ELF-1 (cell line): ENCODE data around the gene ZNF554.
"Not testable (repeated sequence)": the region's sequence is repeated elsewhere in the genome, so short reads cannot be mapped to it uniquely, and the experiment has no call there.

Source experiments
- DNase-seq: peaks from one replicate; pipeline ENCODE4 v3.0.0-alpha.2; 2016; ENCODE audit warnings: low read depth, low spot score

ZNF554 gene

GRCh38 chr19:2790557-2791271 lies 29.0 kb upstream of the ZNF554 start:
- no peak for DNase-seq

GRCh38 chr19:2791440-2791839 lies 28.2 kb upstream of the ZNF554 start:
- no peak for DNase-seq

- no peak for DNase-seq
Observed at GRCh38 chr19:2791876-2792275, 27.8 kb upstream of the ZNF554 start.

- not testable (repeated sequence) for DNase-seq
Observed at GRCh38 chr19:2792666-2793065, 27.0 kb upstream of the ZNF554 start.

- DNase-seq = no peak
Observed at GRCh38 chr19:2793126-2793525, 26.5 kb upstream of the ZNF554 start.

- DNase-seq = no peak
Observed at GRCh38 chr19:2793577-2793976, 26.1 kb upstream of the ZNF554 start.

GRCh38 chr19:2795827-2796658 lies 23.6 kb upstream of the ZNF554 start:
- DNase-seq = no peak

- no peak for DNase-seq
Observed at GRCh38 chr19:2796659-2797266, 22.9 kb upstream of the ZNF554 start.

GRCh38 chr19:2797280-2797679 lies 22.4 kb upstream of the ZNF554 start:
- no peak for DNase-seq

- DNase-seq = no peak
Observed at GRCh38 chr19:2798158-2798685, 21.4 kb upstream of the ZNF554 start.

- DNase-seq = peak; percentile 17
Observed at GRCh38 chr19:2798733-2799132, 20.9 kb upstream of the ZNF554 start.

GRCh38 chr19:2799273-2800020 lies 20.2 kb upstream of the ZNF554 start:
- DNase-seq = no peak

- DNase-seq = no peak
Observed at GRCh38 chr19:2800506-2800905, 19.2 kb upstream of the ZNF554 start.

GRCh38 chr19:2802826-2803225 lies 16.8 kb upstream of the ZNF554 start:
- DNase-seq = no peak

- DNase-seq = no peak
Observed at GRCh38 chr19:2803486-2804155, 16.0 kb upstream of the ZNF554 start.

GRCh38 chr19:2804156-2805004 lies 15.3 kb upstream of the ZNF554 start:
- no peak for DNase-seq

GRCh38 chr19:2805261-2805900 lies 14.3 kb upstream of the ZNF554 start:
- DNase-seq = no peak

GRCh38 chr19:2805991-2806649 lies 13.5 kb upstream of the ZNF554 start:
- no peak for DNase-seq

GRCh38 chr19:2806736-2807378 lies 12.8 kb upstream of the ZNF554 start:
- DNase-seq = no peak
